Hepatocyte (in vitro differentiated cells): ENCODE data around the gene CFAP70.

ENCODE experiments used
- EZH2phosphoT487 ChIP-seq: fragments of 200-600 bp; sonication (generic); IDR thresholded peaks from one replicate; pipeline ENCODE4 v1.6.1; 2018; ENCODE audit warnings: antibody characterized with exemption, mild to moderate bottlenecking, low read depth, moderate library complexity; ENCODE audit not compliant: unreplicated experiment, severe bottlenecking
- TF ChIP-seq, protein P1 (sequence below): fragments of 200-600 bp; sonication (generic); IDR thresholded peaks from 2 replicates; pipeline ENCODE4 v1.5.1; 2016; ENCODE audit warnings: antibody characterized with exemption, mild to moderate bottlenecking; ENCODE audit not compliant: poor library complexity

DNA sequence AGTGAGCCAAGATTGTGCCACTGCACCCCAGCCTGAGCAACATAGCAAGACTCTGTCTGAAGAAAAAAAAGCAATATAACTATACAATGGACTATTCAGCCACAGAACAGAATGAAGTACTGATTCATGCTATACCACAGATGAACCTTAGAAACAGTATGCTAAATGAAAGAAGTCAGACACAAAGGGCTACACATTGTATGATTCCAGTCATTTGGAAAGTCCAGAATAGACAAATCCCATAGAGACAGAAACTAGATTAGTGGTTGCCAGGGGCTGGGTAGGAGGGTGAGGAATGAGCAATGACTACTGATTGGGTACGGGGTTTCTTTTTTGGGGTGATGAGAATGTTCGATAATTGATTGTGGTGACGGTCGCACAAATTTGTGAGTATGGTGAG lies 9.6 kb upstream of the CFAP70 start:
- TF ChIP-seq, protein P1, sequence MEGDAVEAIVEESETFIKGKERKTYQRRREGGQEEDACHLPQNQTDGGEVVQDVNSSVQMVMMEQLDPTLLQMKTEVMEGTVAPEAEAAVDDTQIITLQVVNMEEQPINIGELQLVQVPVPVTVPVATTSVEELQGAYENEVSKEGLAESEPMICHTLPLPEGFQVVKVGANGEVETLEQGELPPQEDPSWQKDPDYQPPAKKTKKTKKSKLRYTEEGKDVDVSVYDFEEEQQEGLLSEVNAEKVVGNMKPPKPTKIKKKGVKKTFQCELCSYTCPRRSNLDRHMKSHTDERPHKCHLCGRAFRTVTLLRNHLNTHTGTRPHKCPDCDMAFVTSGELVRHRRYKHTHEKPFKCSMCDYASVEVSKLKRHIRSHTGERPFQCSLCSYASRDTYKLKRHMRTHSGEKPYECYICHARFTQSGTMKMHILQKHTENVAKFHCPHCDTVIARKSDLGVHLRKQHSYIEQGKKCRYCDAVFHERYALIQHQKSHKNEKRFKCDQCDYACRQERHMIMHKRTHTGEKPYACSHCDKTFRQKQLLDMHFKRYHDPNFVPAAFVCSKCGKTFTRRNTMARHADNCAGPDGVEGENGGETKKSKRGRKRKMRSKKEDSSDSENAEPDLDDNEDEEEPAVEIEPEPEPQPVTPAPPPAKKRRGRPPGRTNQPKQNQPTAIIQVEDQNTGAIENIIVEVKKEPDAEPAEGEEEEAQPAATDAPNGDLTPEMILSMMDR: no peak
- no peak for TF ChIP-seq EZH2phosphoT487
